Suprapubic skin (tissue), 4 donors: ENCODE data around the gene ADNP2. TPM values are rescaled to one million over a fixed set of nuclear protein-coding genes. Genes with fewer than 3 reads are reported as not detected.

Experiments used
- DNase-seq, 2 donors: peaks; one replicate each; pipeline ENCODE4 v3.0.0-alpha.2; 2019; ENCODE audit warnings: low spot score in 2 of 2
- H3K27ac ChIP-seq: fragments of 200-600 bp; sonication (generic); one replicate; pipeline ENCODE4 v1.5.1; 2019
- H3K27me3 ChIP-seq: fragments of 200-600 bp; sonication (generic); one replicate; pipeline ENCODE4 v1.5.1; 2019
- H3K36me3 ChIP-seq: fragments of 200-600 bp; sonication (generic); one replicate; pipeline ENCODE4 v1.5.1; 2019
- H3K4me1 ChIP-seq: fragments of 200-600 bp; sonication (generic); one replicate; pipeline ENCODE4 v1.5.1; 2019
- H3K4me3 ChIP-seq: fragments of 200-600 bp; sonication (generic); one replicate; pipeline ENCODE4 v1.5.1; 2019; ENCODE audit warnings: mild to moderate bottlenecking
- H3K9me3 ChIP-seq: fragments of 200-600 bp; sonication (generic); one replicate; pipeline ENCODE4 v1.5.1; 2019
- CTCF ChIP-seq, 2 donors: fragments of 200-600 bp in 1 of 2; fragments of 450-650 bp in 1 of 2; sonication (generic) in 1 of 2; IDR thresholded peaks; one replicate each; pipeline ENCODE4 v1.5.1; 2016 to 2019; ENCODE audit warnings: antibody characterized with exemption in 2 of 2, mild to moderate bottlenecking in 1 of 2, moderate library complexity in 1 of 2
- EP300 ChIP-seq: sonication (generic); formaldehyde crosslinking; IDR thresholded peaks from one replicate; pipeline ENCODE4 v1.6.1; 2017; ENCODE audit warnings: antibody characterized with exemption
- POLR2A ChIP-seq, 2 donors: fragments of 450-650 bp; IDR thresholded peaks; one replicate each; pipeline ENCODE4 v1.6.1; 2017; ENCODE audit warnings: antibody characterized with exemption in 2 of 2, mild to moderate bottlenecking in 2 of 2, moderate library complexity in 2 of 2
- POLR2AphosphoS5 ChIP-seq, 3 donors: sonication (generic); formaldehyde crosslinking; IDR thresholded peaks; one replicate each; pipeline ENCODE4 v1.6.1; 2017; ENCODE audit warnings: antibody characterized with exemption in 3 of 3
- WGBS: methylation state at CpG from one replicate; pipeline ENCODE4 v1.1.5; 2018; 5-methylcytosine and 5-hydroxymethylcytosine counted together
- total RNA-seq, 4 donors: library from RNA; depleted of rRNA; stranded (reverse); fragments of >200 nt; gene quantifications; one replicate each; pipeline ENCODE4 v1.1.0, GENCODE V29; 2016

The ADNP2 gene
- total RNA-seq, 4 donors from 2014 or later = 24.7 to 39.3 (median 32.7) TPM

GRCh38 chr18:80067897-80068296 is 41.2 kb upstream of the ADNP2 start:
- H3K27ac ChIP-seq = no peak overlapping the region
- no peak for DNase-seq
- TF ChIP-seq POLR2AphosphoS5 (IDR thresholded peaks at IDR 0.05) (no peak), EP300 (no peak), POLR2A (IDR thresholded peaks at IDR 0.05) (no peak), CTCF (IDR thresholded peaks at IDR 0.05) (no peak)
- no peaks in the 10 kb centered on the region for H3K27me3 ChIP-seq
- H3K36me3 ChIP-seq = no peaks in the 10 kb centered on the region
- whole genome bisulfite sequencing = 79% methylated on average over 10 of the region's 10 CpGs
- no peaks in the 10 kb centered on the region for H3K9me3 ChIP-seq
- peaks cover 5% of the 10 kb centered on the region for H3K4me1 ChIP-seq
- no peak overlapping the region for H3K4me3 ChIP-seq

GRCh38 chr18:80068571-80069272 is 40.3 kb upstream of the ADNP2 start:
- TF ChIP-seq POLR2A (IDR thresholded peaks at IDR 0.05) (no peak), POLR2AphosphoS5 (IDR thresholded peaks at IDR 0.05) (no peak), EP300 (no peak), CTCF (IDR thresholded peaks at IDR 0.05) (no peak)
- no peak for DNase-seq
- H3K36me3 ChIP-seq = no peaks in the 10 kb centered on the region
- 52% methylated on average over 10 of the region's 10 CpGs for WGBS
- H3K4me1 ChIP-seq = peaks cover 5% of the 10 kb centered on the region
- H3K9me3 ChIP-seq = no peaks in the 10 kb centered on the region
- no peak overlapping the region for H3K27ac ChIP-seq
- no peak overlapping the region for H3K4me3 ChIP-seq
- no peaks in the 10 kb centered on the region for H3K27me3 ChIP-seq

GRCh38 chr18:80070825-80071224 is 38.2 kb upstream of the ADNP2 start:
- no peak for DNase-seq
- H3K4me1 ChIP-seq = peaks cover 5% of the 10 kb centered on the region
- H3K9me3 ChIP-seq = no peaks in the 10 kb centered on the region
- H3K27ac ChIP-seq = no peak overlapping the region
- WGBS = 100% methylated on average over 3 of the region's 4 CpGs
- no peaks in the 10 kb centered on the region for H3K36me3 ChIP-seq
- TF ChIP-seq EP300 = no peak
- H3K27me3 ChIP-seq = no peaks in the 10 kb centered on the region
- no peak overlapping the region for H3K4me3 ChIP-seq

GRCh38 chr18:80074183-80074582 is 34.9 kb upstream of the ADNP2 start:
- 95% methylated on average over 5 of the region's 5 CpGs for WGBS
- Histone ChIP-seq H3K27me3 (no peaks in the 10 kb centered on the region), H3K27ac (no peak overlapping the region), H3K4me3 (no peak overlapping the region), H3K4me1 (peaks cover 3% of the 10 kb centered on the region), H3K36me3 (no peaks in the 10 kb centered on the region), H3K9me3 (no peaks in the 10 kb centered on the region)
- no peak for DNase-seq
- no peak for TF ChIP-seq POLR2AphosphoS5 (IDR thresholded peaks at IDR 0.05)

- Histone ChIP-seq H3K9me3 (no peaks in the 10 kb centered on the region), H3K36me3 (no peaks in the 10 kb centered on the region), H3K4me3 (no peak overlapping the region), H3K27ac (no peak overlapping the region), H3K4me1 (no peaks in the 10 kb centered on the region), H3K27me3 (no peaks in the 10 kb centered on the region)
- no peak for DNase-seq
- 93% methylated on average over 8 of the region's 8 CpGs for WGBS
- TF ChIP-seq EP300 = no peak
- no peak for TF ChIP-seq CTCF (IDR thresholded peaks at IDR 0.05)
- no peak for TF ChIP-seq POLR2A (IDR thresholded peaks at IDR 0.05)
- TF ChIP-seq POLR2AphosphoS5 (IDR thresholded peaks at IDR 0.05) = no peak
Measured at GRCh38 chr18:80074697-80075096, 34.4 kb upstream of the ADNP2 start.

GRCh38 chr18:80075940-80076339 is 33.1 kb upstream of the ADNP2 start:
- Histone ChIP-seq H3K36me3 (no peaks in the 10 kb centered on the region), H3K27ac (no peak overlapping the region), H3K4me1 (no peaks in the 10 kb centered on the region), H3K27me3 (no peaks in the 10 kb centered on the region), H3K4me3 (no peak overlapping the region), H3K9me3 (no peaks in the 10 kb centered on the region)
- TF ChIP-seq EP300 (no peak), POLR2A (IDR thresholded peaks at IDR 0.05) (no peak), POLR2AphosphoS5 (IDR thresholded peaks at IDR 0.05) (no peak), CTCF (IDR thresholded peaks at IDR 0.05) (no peak)
- WGBS = 98% methylated on average over 4 of the region's 7 CpGs
- DNase-seq = no peak
